Upper lobe of left lung (tissue), 6 donors: ENCODE measurements around the gene NBAS. TPM values are rescaled to one million over a fixed set of nuclear protein-coding genes. Genes with fewer than 3 reads are reported as not detected.

Experiments
- ATAC-seq, 2 donors: fragments of 200-7000 bp; cut with Tn5 transposase; one replicate each; pipeline ENCODE4 v1.9.1; 2022; ENCODE audit warnings: mild to moderate bottlenecking in 2 of 2, moderate library complexity in 2 of 2; ENCODE audit not compliant: low FRiP score in 2 of 2
- DNase-seq, 2 donors: peaks; one replicate each; pipeline ENCODE4 v3.0.0-alpha.2; 2019 to 2020
- H3K27ac ChIP-seq, 4 donors: fragments of 200-600 bp; sonication (generic); one replicate each; pipeline ENCODE4 v1.5.1; 2016 to 2019
- H3K27me3 ChIP-seq, 4 donors: fragments of 200-600 bp; sonication (generic); one replicate each; pipeline ENCODE4 v1.5.1; 2017 to 2019
- H3K36me3 ChIP-seq, 4 donors: fragments of 200-600 bp; sonication (generic); one replicate each; pipeline ENCODE4 v1.5.1; 2016 to 2019
- H3K4me1 ChIP-seq, 4 donors: fragments of 200-600 bp; sonication (generic); one replicate each; pipeline ENCODE4 v1.5.1; 2018 to 2019
- H3K4me3 ChIP-seq, 4 donors: fragments of 200-600 bp; sonication (generic); one replicate each; pipeline ENCODE4 v1.5.1; 2017 to 2019; ENCODE audit warnings: mild to moderate bottlenecking in 2 of 4, moderate library complexity in 1 of 4
- H3K9me3 ChIP-seq, 4 donors: fragments of 200-600 bp; sonication (generic); one replicate each; pipeline ENCODE4 v1.5.1; 2018 to 2019
- CTCF ChIP-seq, 6 experiments: fragments of 450-650 bp in 4 of 6; fragments of 200-600 bp in 2 of 6; sonication (generic) in 2 of 6; IDR thresholded peaks; one replicate each; pipeline ENCODE4 v1.5.1; 2016 to 2019; ENCODE audit warnings: antibody characterized with exemption in 6 of 6
- EP300 ChIP-seq, 4 donors: sonication (generic); formaldehyde crosslinking; IDR thresholded peaks; one replicate each; pipeline ENCODE4 v1.5.1; 2017; ENCODE audit warnings: antibody characterized with exemption in 4 of 4, control low read depth in 2 of 4
- POLR2A ChIP-seq, 4 donors: fragments of 450-650 bp; IDR thresholded peaks; one replicate each; pipeline ENCODE4 v1.5.1; 2016 to 2017; ENCODE audit warnings: antibody characterized with exemption in 4 of 4, mild to moderate bottlenecking in 2 of 4
- POLR2AphosphoS5 ChIP-seq, 2 donors: sonication (generic); formaldehyde crosslinking; IDR thresholded peaks; one replicate each; pipeline ENCODE4 v1.5.1; 2017; ENCODE audit warnings: antibody characterized with exemption in 2 of 2
- WGBS, 2 donors: methylation state at CpG; one replicate each; pipeline ENCODE4 v1.1.5; 2017 to 2018; 5-methylcytosine and 5-hydroxymethylcytosine counted together
- total RNA-seq, 6 donors: library from RNA; depleted of rRNA in 4 of 6; stranded (reverse); fragments of >200 nt in 4 of 6; gene quantifications; one replicate each; pipeline versions ENCODE4 v1.1.0 to v1.2.1, GENCODE V29; 2016 to 2021
- donor health status: DM: no; HTN: no; CAD: no; lungs with moderate emphysema.
- donor health status: DM: no; HTN: yes; CAD: no; lungs with severe emphysema.

Gene NBAS
- total RNA-seq, 6 donors from 2014 or later: 33.2 to 75.5 (median 43.1) TPM

GRCh38 chr2:15456352-15456751 is 104.8 kb downstream of the NBAS start:
- Histone ChIP-seq H3K27me3 (no peaks in the 10 kb centered on the region), H3K4me1 (no peaks in the 10 kb centered on the region), H3K4me3 (no peak overlapping the region), H3K9me3 (no peaks in the 10 kb centered on the region), H3K36me3 (peaks cover 0 to 47% (median 6%) of the 10 kb centered on the region in 4 donors), H3K27ac (no peak overlapping the region)
- DNase-seq (no peak), ATAC-seq (no peak)
- no peak for TF ChIP-seq EP300 (IDR thresholded peaks at IDR 0.05)
- no peak for TF ChIP-seq POLR2AphosphoS5 (IDR thresholded peaks at IDR 0.05)
- TF ChIP-seq POLR2A (IDR thresholded peaks at IDR 0.05): no peak
- no peak for TF ChIP-seq CTCF (IDR thresholded peaks at IDR 0.05)
- WGBS, 2 donors: 82 to 85% methylated on average over 3 of the region's 3 CpGs

DNA sequence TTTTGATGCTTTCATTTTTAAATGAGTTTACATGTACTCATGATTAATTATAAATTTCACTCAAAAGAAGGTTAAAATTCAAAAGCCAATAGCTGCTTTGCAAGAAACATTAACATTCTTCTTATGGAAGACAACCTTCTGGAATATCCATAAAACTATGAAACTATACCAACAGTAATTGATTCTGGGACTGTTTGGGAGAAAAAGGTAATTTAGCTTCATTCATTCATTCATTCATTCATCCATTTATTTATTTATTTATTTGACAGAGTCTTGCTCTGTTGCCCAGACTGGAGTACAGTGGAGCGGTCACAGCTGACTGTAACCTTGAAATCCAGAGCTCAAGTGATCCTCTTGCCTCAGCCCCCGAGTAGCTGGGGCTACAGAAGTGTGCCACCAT is 110.3 kb downstream of the NBAS start:
- H3K4me3 ChIP-seq: no peak overlapping the region
- H3K4me1 ChIP-seq: no peaks in the 10 kb centered on the region
- ATAC-seq (no peak), DNase-seq (no peak)
- peaks cover 0 to 11% (median 2%) of the 10 kb centered on the region in 4 donors for H3K36me3 ChIP-seq
- no peaks in the 10 kb centered on the region for H3K9me3 ChIP-seq
- 93 to 98% methylated on average over 2 of the region's 2 CpGs for WGBS, 2 donors
- no peak overlapping the region for H3K27ac ChIP-seq
- H3K27me3 ChIP-seq: no peaks in the 10 kb centered on the region
- TF ChIP-seq CTCF (IDR thresholded peaks at IDR 0.05): no peak
- no peak for TF ChIP-seq EP300 (IDR thresholded peaks at IDR 0.05)
- no peak for TF ChIP-seq POLR2A (IDR thresholded peaks at IDR 0.05)
- TF ChIP-seq POLR2AphosphoS5 (IDR thresholded peaks at IDR 0.05): no peak

- 79 to 86% methylated on average over 2 of the region's 2 CpGs for WGBS, 2 donors
- no peak overlapping the region for H3K27ac ChIP-seq
- no peaks in the 10 kb centered on the region for H3K27me3 ChIP-seq
- ATAC-seq: no peak
- H3K9me3 ChIP-seq: no peaks in the 10 kb centered on the region
- TF ChIP-seq POLR2A (IDR thresholded peaks at IDR 0.05) (no peak), POLR2AphosphoS5 (IDR thresholded peaks at IDR 0.05) (no peak), CTCF (IDR thresholded peaks at IDR 0.05) (no peak), EP300 (IDR thresholded peaks at IDR 0.05) (no peak)
- H3K36me3 ChIP-seq: peaks cover 0 to 4% (median 2%) of the 10 kb centered on the region in 4 donors
- no peak for DNase-seq
- no peaks in the 10 kb centered on the region for H3K4me1 ChIP-seq
- H3K4me3 ChIP-seq: no peak overlapping the region
Measured at GRCh38 chr2:15449556-15450236, 111.4 kb downstream of the NBAS start.

DNA sequence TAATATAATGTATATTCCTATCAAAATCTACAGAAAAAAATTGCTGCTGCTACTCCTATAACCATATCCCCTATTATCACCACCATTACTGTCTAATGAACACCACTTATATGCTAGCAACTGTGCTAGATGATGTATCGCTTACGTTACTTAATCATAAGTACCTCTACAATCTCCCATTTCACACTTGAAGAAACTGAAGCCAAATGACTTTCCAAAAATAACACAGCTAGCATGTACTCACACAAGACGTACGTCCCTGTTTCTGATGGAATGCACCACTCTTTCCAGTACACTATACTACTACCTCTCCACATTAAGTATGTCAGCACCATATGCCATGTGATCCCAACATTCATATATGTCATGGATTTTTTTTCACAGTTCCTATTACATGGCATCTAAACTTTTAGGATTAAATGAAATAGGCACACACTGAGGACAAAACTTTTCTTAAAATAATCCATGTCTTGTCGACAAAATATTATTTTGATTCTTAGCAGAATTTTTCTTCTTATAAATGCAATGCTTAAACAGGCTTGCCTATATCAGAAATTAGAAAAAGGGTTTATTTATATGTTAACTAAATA is 112.8 kb downstream of the NBAS start:
- Histone ChIP-seq H3K9me3 (no peaks in the 10 kb centered on the region), H3K36me3 (peaks cover 0 to 4% (median 0%) of the 10 kb centered on the region in 4 donors), H3K4me3 (no peak overlapping the region), H3K27me3 (no peaks in the 10 kb centered on the region), H3K27ac (no peak overlapping the region), H3K4me1 (no peaks in the 10 kb centered on the region)
- ATAC-seq (no peak), DNase-seq (no peak)
- TF ChIP-seq POLR2A (IDR thresholded peaks at IDR 0.05): no peak
- no peak for TF ChIP-seq EP300 (IDR thresholded peaks at IDR 0.05)
- no peak for TF ChIP-seq CTCF (IDR thresholded peaks at IDR 0.05)
- no peak for TF ChIP-seq POLR2AphosphoS5 (IDR thresholded peaks at IDR 0.05)
- WGBS, 2 donors: 75 to 85% methylated on average over 5 of the region's 5 CpGs

DNA sequence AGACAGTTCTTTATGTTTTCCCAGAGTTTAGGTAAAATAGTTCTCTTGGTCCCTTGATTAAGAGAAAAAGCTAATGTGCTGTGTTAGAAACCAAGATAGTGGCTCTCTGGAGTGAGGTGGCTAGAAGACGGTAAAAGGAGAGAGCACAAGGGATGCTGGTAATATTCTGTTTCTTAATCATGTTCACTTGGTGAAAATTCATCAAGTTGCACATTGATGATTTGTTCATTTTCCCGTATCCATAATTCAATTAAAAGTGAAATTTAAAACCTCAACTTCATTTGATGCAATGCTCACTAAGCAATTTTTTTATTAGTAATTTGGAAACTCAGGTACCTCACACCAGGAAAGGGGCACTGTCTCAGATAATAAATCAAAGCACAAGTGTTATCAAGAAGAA is 113.8 kb downstream of the NBAS start:
- no peak for ATAC-seq
- H3K4me1 ChIP-seq: no peaks in the 10 kb centered on the region
- H3K27ac ChIP-seq: no peak overlapping the region
- H3K9me3 ChIP-seq: no peaks in the 10 kb centered on the region
- H3K27me3 ChIP-seq: no peaks in the 10 kb centered on the region
- DNase-seq: no peak
- H3K36me3 ChIP-seq: no peaks in the 10 kb centered on the region
- TF ChIP-seq EP300 (IDR thresholded peaks at IDR 0.05): no peak
- TF ChIP-seq POLR2A (IDR thresholded peaks at IDR 0.05): no peak
- no peak for TF ChIP-seq CTCF (IDR thresholded peaks at IDR 0.05)
- no peak for TF ChIP-seq POLR2AphosphoS5 (IDR thresholded peaks at IDR 0.05)
- no peak overlapping the region for H3K4me3 ChIP-seq
- 95 to 97% methylated on average over 2 of the region's 2 CpGs for WGBS, 2 donors
